OCI-LY1 (cell line): ENCODE results near the gene ROR1.

Experiments
- EZH2 ChIP-seq: fragments of 200-600 bp; sonication (generic), shearing (Covaris generic); IDR thresholded peaks from 2 replicates; pipeline ENCODE4 v1.8.0; 2017; ENCODE audit warnings: borderline replicate concordance, mixed run types, mild to moderate bottlenecking, antibody characterized with exemption, low read length, moderate library complexity, mixed read lengths
- TF ChIP-seq, protein P1 (sequence below): fragments of 200-600 bp; sonication (generic), shearing (Covaris generic); IDR thresholded peaks from 2 replicates; pipeline ENCODE4 v1.5.1; 2017; ENCODE audit warnings: mild to moderate bottlenecking, antibody characterized with exemption, low read length, moderate library complexity, mixed read lengths

GRCh38 chr1:63967901-63968300, 194.1 kb downstream of the ROR1 start:
- TF ChIP-seq, protein P1, sequence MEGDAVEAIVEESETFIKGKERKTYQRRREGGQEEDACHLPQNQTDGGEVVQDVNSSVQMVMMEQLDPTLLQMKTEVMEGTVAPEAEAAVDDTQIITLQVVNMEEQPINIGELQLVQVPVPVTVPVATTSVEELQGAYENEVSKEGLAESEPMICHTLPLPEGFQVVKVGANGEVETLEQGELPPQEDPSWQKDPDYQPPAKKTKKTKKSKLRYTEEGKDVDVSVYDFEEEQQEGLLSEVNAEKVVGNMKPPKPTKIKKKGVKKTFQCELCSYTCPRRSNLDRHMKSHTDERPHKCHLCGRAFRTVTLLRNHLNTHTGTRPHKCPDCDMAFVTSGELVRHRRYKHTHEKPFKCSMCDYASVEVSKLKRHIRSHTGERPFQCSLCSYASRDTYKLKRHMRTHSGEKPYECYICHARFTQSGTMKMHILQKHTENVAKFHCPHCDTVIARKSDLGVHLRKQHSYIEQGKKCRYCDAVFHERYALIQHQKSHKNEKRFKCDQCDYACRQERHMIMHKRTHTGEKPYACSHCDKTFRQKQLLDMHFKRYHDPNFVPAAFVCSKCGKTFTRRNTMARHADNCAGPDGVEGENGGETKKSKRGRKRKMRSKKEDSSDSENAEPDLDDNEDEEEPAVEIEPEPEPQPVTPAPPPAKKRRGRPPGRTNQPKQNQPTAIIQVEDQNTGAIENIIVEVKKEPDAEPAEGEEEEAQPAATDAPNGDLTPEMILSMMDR: no peak
- no peak for TF ChIP-seq EZH2
